Parathyroid adenoma (tissue), 2 donors: ENCODE results near the gene ACVR1C.

Source experiments
- H2AFZ ChIP-seq: fragments of 300-600 bp; sonication (generic); one replicate; pipeline ENCODE4 v1.7.0; 2017; ENCODE audit warnings: antibody characterized with exemption, mild to moderate bottlenecking
- H3K27ac ChIP-seq: fragments of 300-600 bp; sonication (generic); one replicate; pipeline ENCODE4 v1.7.0; 2017
- H3K27me3 ChIP-seq: fragments of 300-600 bp; sonication (generic); one replicate; pipeline ENCODE4 v1.7.0; 2017; ENCODE audit warnings: low read length; ENCODE audit not compliant: control insufficient read depth, insufficient read depth
- H3K36me3 ChIP-seq: fragments of 300-600 bp; sonication (generic); one replicate; pipeline ENCODE4 v1.7.0; 2017; ENCODE audit warnings: low read length; ENCODE audit not compliant: control insufficient read depth, insufficient read depth
- H3K4me1 ChIP-seq: fragments of 300-600 bp; sonication (generic); one replicate; pipeline ENCODE4 v1.7.0; 2017; ENCODE audit warnings: control low read depth
- H3K4me2 ChIP-seq: fragments of 300-600 bp; sonication (generic); one replicate; pipeline ENCODE4 v1.7.0; 2017; ENCODE audit warnings: low read length
- H3K4me3 ChIP-seq: fragments of 300-600 bp; sonication (generic); one replicate; pipeline ENCODE4 v1.7.0; 2017; ENCODE audit warnings: low read depth, low read length
- H3K79me2 ChIP-seq: fragments of 300-600 bp; sonication (generic); one replicate; pipeline ENCODE4 v1.7.0; 2017; ENCODE audit warnings: control low read depth
- H3K9ac ChIP-seq: fragments of 300-600 bp; sonication (generic); one replicate; pipeline ENCODE4 v1.7.0; 2017; ENCODE audit warnings: mild to moderate bottlenecking
- H3K9me3 ChIP-seq: fragments of 300-600 bp; sonication (generic); one replicate; pipeline ENCODE4 v1.7.0; 2017; ENCODE audit warnings: low read length; ENCODE audit not compliant: control insufficient read depth
- TF ChIP-seq, protein P1 (sequence below): fragments of 300-600 bp; sonication (generic); IDR thresholded peaks from one replicate; pipeline ENCODE4 v1.7.0; 2017; ENCODE audit warnings: antibody characterized with exemption, mild to moderate bottlenecking
- donor health status: primary hyperparathyroidism.

The ACVR1C gene

GRCh38 chr2:157661776-157662175, 33.1 kb upstream of the ACVR1C start:
- H3K36me3 ChIP-seq, result no peaks in the 10 kb centered on the region
- no peaks in the 10 kb centered on the region for H3K27me3 ChIP-seq
- H2AFZ ChIP-seq, result no peak overlapping the region
- H3K9ac ChIP-seq, result no peak overlapping the region
- no peak overlapping the region for H3K4me3 ChIP-seq
- no peaks in the 10 kb centered on the region for H3K79me2 ChIP-seq
- H3K9me3 ChIP-seq, result no peaks in the 10 kb centered on the region
- H3K27ac ChIP-seq, result no peak overlapping the region
- TF ChIP-seq, protein P1, sequence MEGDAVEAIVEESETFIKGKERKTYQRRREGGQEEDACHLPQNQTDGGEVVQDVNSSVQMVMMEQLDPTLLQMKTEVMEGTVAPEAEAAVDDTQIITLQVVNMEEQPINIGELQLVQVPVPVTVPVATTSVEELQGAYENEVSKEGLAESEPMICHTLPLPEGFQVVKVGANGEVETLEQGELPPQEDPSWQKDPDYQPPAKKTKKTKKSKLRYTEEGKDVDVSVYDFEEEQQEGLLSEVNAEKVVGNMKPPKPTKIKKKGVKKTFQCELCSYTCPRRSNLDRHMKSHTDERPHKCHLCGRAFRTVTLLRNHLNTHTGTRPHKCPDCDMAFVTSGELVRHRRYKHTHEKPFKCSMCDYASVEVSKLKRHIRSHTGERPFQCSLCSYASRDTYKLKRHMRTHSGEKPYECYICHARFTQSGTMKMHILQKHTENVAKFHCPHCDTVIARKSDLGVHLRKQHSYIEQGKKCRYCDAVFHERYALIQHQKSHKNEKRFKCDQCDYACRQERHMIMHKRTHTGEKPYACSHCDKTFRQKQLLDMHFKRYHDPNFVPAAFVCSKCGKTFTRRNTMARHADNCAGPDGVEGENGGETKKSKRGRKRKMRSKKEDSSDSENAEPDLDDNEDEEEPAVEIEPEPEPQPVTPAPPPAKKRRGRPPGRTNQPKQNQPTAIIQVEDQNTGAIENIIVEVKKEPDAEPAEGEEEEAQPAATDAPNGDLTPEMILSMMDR, result no peak
- no peak overlapping the region for H3K4me2 ChIP-seq
- H3K4me1 ChIP-seq, result no peaks in the 10 kb centered on the region

DNA sequence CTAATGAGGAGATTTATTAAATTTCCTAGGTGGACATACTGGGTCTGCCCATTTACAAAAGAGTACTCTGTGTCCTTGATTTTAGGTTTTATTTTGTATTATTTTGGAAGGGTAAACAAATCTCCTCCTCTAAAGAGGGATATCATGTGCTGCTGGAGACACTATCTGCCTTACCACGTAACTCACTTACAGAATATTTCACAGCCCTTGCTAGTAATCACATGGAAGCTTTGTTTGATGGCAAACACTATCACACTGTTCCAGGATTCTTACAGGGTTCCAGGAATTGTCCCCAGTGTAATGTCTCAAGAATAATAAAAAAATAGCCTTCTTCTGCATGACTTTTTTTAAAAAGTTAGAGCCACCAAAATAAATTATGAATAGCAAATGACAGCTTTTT, 29.2 kb upstream of the ACVR1C start:
- no peak overlapping the region for H3K4me3 ChIP-seq
- no peak overlapping the region for H3K9ac ChIP-seq
- no peaks in the 10 kb centered on the region for H3K27me3 ChIP-seq
- no peaks in the 10 kb centered on the region for H3K79me2 ChIP-seq
- TF ChIP-seq, protein P1, result no peak
- no peak overlapping the region for H3K4me2 ChIP-seq
- H3K36me3 ChIP-seq, result no peaks in the 10 kb centered on the region
- H2AFZ ChIP-seq, result no peak overlapping the region
- no peaks in the 10 kb centered on the region for H3K4me1 ChIP-seq
- H3K27ac ChIP-seq, result no peak overlapping the region
- no peaks in the 10 kb centered on the region for H3K9me3 ChIP-seq

DNA sequence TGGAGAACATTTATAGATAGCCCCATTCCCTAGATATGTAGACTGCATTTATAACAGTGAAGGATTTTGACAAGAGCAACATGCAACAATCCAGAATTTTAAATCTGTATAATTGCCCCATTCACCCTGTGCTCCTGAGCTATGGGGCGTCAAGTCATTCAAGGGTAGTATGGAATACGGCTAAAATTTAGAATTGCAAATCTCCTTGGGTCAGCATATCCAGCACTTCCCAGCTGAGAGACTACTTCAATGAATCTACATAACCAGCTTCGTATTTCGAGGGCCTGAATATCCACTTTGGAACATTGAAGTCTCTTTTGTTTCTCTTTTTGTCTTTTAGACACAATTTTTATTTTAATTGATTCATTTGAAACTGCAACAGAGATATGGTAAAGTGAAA, 28.4 kb upstream of the ACVR1C start:
- no peak overlapping the region for H3K27ac ChIP-seq
- no peak overlapping the region for H2AFZ ChIP-seq
- H3K36me3 ChIP-seq, result no peaks in the 10 kb centered on the region
- no peaks in the 10 kb centered on the region for H3K9me3 ChIP-seq
- no peak overlapping the region for H3K9ac ChIP-seq
- H3K4me2 ChIP-seq, result no peak overlapping the region
- no peaks in the 10 kb centered on the region for H3K27me3 ChIP-seq
- H3K4me1 ChIP-seq, result no peaks in the 10 kb centered on the region
- TF ChIP-seq, protein P1, result no peak
- no peaks in the 10 kb centered on the region for H3K79me2 ChIP-seq
- no peak overlapping the region for H3K4me3 ChIP-seq

- Histone ChIP-seq H3K4me3 (no peak overlapping the region), H2AFZ (no peak overlapping the region), H3K9ac (no peak overlapping the region), H3K4me1 (no peaks in the 10 kb centered on the region), H3K79me2 (no peaks in the 10 kb centered on the region), H3K4me2 (no peak overlapping the region), H3K27me3 (no peaks in the 10 kb centered on the region), H3K27ac (no peak overlapping the region), H3K36me3 (no peaks in the 10 kb centered on the region), H3K9me3 (no peaks in the 10 kb centered on the region)
- TF ChIP-seq, protein P1, result no peak
Observed at GRCh38 chr2:157644776-157645175, 16.1 kb upstream of the ACVR1C start.

- no peaks in the 10 kb centered on the region for H3K4me1 ChIP-seq
- H3K9ac ChIP-seq, result no peak overlapping the region
- H3K79me2 ChIP-seq, result no peaks in the 10 kb centered on the region
- H2AFZ ChIP-seq, result no peak overlapping the region
- H3K36me3 ChIP-seq, result no peaks in the 10 kb centered on the region
- no peak overlapping the region for H3K4me3 ChIP-seq
- no peak overlapping the region for H3K4me2 ChIP-seq
- H3K27me3 ChIP-seq, result no peaks in the 10 kb centered on the region
- TF ChIP-seq, protein P1, result no peak
- no peaks in the 10 kb centered on the region for H3K9me3 ChIP-seq
- no peak overlapping the region for H3K27ac ChIP-seq
Observed at GRCh38 chr2:157631861-157632260, 3.2 kb upstream of the ACVR1C start.
